GM19463 (cell line): ENCODE measurements around the gene RPL29.

Experiments
- ATAC-seq: cut with Tn5 transposase; IDR thresholded peaks from one replicate; pipeline ENCODE4 v1.9.1; 2021; ENCODE audit warnings: mild to moderate bottlenecking, moderate library complexity; ENCODE audit not compliant: unreplicated experiment

Gene RPL29

DNA sequence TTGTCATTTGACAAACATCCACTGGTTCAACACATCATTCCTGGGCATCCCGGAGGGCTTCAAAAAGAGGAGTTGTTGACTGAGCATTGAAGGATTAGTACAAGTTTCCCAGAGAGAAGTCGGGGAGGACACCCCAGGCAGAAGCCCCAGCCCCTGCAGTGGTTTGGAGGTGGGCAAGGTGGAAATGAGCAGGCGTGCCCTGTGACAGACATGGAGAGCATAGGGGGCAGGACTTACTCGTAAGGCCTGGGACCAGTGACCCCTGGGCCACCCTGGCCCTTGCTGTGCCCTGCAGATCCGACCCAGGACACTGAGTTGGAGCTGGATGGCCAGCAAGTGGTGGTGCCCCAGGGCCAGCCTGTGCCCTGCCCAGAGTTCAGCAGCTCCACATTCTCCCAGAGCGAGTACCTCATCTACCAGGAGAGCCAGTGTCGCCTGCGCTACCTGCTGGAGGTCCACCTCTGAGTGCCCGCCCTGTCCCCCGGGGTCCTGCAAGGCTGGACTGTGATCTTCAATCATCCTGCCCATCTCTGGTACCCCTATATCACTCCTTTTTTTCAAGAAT lies 47.6 kb downstream of the RPL29 start:
- no peak for ATAC-seq

GRCh38 chr3:51947215-51947900 lies 48.3 kb downstream of the RPL29 start:
- no peak for ATAC-seq

DNA sequence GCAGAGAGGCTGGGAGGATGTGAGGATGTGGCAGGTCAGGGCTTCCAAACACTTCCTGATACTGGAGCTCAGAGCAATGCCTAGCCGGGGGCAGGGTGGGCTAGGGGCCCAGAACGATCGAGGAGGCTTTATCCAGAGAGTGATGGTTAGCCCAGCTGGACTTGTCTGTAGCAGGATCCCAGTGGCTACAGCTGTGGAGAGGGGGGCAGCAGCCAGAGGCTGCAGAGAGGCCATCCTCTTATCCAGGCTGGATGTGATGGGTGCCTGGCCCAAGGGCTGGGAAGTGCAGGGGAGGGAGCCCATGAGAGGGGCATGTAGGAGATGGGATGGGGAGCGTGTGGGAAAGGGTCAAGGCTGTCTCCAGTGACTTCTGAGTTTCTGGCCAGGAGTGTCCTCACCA lies 48.9 kb downstream of the RPL29 start:
- ATAC-seq: no peak

DNA sequence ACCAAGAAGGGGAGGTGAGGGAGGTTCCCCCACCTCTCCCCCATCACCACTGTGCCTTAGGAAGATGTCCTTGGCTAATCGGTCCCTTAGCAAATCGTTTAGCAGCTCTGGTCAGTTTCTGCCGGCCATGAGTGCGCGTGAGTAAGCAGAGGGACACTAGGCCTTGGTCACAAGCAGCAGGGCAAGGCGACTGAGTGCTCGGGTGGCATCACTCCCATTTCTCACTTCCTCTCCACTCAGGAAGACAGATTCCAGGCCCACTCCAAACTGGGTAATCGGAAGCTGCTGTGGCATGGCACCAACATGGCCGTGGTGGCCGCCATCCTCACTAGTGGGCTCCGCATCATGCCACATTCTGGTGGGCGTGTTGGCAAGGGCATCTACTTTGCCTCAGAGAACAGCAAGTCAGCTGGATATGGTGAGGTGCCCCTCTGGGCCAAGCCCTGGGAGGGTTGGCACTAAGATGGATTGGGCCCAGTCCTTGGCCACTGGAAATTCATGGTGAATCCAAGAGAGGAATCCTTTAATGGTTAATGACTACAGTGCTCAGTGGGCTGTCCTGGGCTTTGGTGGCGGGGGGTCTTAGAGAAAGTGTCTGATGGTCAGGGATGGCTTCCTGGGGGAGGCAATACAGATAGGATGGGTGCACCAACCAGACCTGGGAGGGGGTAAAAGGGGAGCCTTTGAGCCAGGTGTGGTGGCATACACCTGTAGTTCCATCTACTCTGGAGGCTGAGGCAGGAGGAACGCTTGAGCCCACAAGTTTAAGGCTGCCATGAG lies 49.6 kb downstream of the RPL29 start:
- no peak for ATAC-seq

DNA sequence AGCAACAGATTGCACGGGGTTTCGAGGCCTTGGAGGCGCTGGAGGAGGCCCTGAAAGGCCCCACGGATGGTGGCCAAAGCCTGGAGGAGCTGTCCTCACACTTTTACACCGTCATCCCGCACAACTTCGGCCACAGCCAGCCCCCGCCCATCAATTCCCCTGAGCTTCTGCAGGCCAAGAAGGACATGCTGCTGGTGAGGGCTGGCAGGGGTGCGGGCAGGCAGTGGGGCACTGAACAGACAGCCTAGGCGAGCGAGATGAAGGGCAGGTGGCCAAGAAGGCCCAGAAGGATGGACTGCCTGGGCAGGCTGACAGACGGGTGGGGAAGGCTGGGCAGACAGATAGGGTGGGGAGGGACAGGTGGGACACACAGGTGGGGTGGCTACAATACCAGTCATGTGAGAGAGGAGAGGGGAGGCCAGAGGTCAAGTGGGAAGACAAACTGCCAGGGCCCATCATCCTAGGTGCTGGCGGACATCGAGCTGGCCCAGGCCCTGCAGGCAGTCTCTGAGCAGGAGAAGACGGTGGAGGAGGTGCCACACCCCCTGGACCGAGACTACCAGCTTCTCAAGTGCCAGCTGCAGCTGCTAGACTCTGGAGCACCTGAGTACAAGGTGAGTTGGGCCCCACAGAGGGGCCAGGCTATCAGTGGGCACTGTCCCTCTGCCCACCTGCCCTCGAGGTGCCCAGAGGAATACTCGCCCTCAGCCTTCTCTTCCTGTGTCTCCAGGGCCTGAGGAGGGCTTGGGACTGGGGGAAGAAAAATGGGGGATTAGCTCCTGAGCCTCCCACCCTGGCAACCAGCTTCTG lies 50.5 kb downstream of the RPL29 start:
- ATAC-seq: no peak

GRCh38 chr3:51944451-51945021 lies 51.2 kb downstream of the RPL29 start:
- no peak for ATAC-seq
